Sigmoid colon (tissue), 7 donors: Measurements from ENCODE around the gene PHF10. TPM values are rescaled to one million over a fixed set of nuclear protein-coding genes. Genes with fewer than 3 reads are reported as not detected.

Source experiments
- DNase-seq: peaks from one replicate; pipeline ENCODE4 v3.0.0-alpha.2; 2019
- H3K27ac ChIP-seq, 4 donors: fragments of 200-600 bp; sonication (generic); one replicate each; pipeline ENCODE4 v1.5.1; 2016 to 2019; ENCODE audit warnings: mild to moderate bottlenecking in 1 of 4
- H3K27me3 ChIP-seq, 3 donors: fragments of 200-600 bp; sonication (generic); one replicate each; pipeline ENCODE4 v1.5.1; 2019; ENCODE audit warnings: mild to moderate bottlenecking in 1 of 3
- H3K36me3 ChIP-seq, 4 donors: fragments of 200-600 bp; sonication (generic); one replicate each; pipeline ENCODE4 v1.5.1; 2016 to 2019
- H3K4me1 ChIP-seq, 4 donors: fragments of 200-600 bp; sonication (generic); one replicate each; pipeline ENCODE4 v1.5.1; 2017 to 2019
- H3K4me3 ChIP-seq, 4 donors: fragments of 200-600 bp; sonication (generic); one replicate each; pipeline ENCODE4 v1.5.1; 2017 to 2019; ENCODE audit warnings: mild to moderate bottlenecking in 2 of 4, moderate library complexity in 1 of 4
- H3K9me3 ChIP-seq, 4 donors: fragments of 200-600 bp in 3 of 4; sonication (generic) in 3 of 4; one replicate each; pipeline versions ENCODE4 v1.5.1 to v1.6.1; 2013 to 2019
- EP300 ChIP-seq, 4 donors: sonication (generic); formaldehyde crosslinking; IDR thresholded peaks; one replicate each; pipeline ENCODE4 v1.6.1; 2017; ENCODE audit warnings: antibody characterized with exemption in 4 of 4
- POLR2A ChIP-seq, 2 donors: fragments of 450-650 bp; IDR thresholded peaks; one replicate each; pipeline ENCODE4 v1.6.1; 2016; ENCODE audit warnings: antibody characterized with exemption in 2 of 2, mild to moderate bottlenecking in 2 of 2, moderate library complexity in 2 of 2
- POLR2AphosphoS5 ChIP-seq, 4 donors: sonication (generic); formaldehyde crosslinking; IDR thresholded peaks; one replicate each; pipeline ENCODE4 v1.6.1; 2017; ENCODE audit warnings: antibody characterized with exemption in 4 of 4
- WGBS, 2 donors: extraction: QIAGEN DNeasy Blood & Tissue Kit; methylation state at CpG; one replicate each; pipeline ENCODE4 v1.1.7; 2013; 5-methylcytosine and 5-hydroxymethylcytosine counted together
- intact Hi-C: fragments of 100-400 bp; cut with DNase I; formaldehyde crosslinking; loops from one replicate; pipeline ENCODE4 v1.15.1; 2023
- polyA plus RNA-seq, 3 donors: library from polyadenylated mRNA; stranded (reverse); fragments of 200-250 nt; gene quantifications; one replicate each; pipeline ENCODE4 v1.2.3, GENCODE V29; 2013
- total RNA-seq, 4 donors: library from RNA; depleted of rRNA; stranded (reverse); fragments of >200 nt; gene quantifications; one replicate each; pipeline ENCODE4 v1.1.0, GENCODE V29; 2016
- TF ChIP-seq, protein P1 (sequence below), 4 experiments: fragments of 450-650 bp in 3 of 4; fragments of 200-600 bp in 1 of 4; IDR thresholded peaks; one replicate each; pipeline ENCODE4 v1.5.1; 2016 to 2019; ENCODE audit warnings: antibody characterized with exemption in 4 of 4, mild to moderate bottlenecking in 3 of 4, moderate library complexity in 2 of 4
- donor health status: healthy with polysubstance abuse.
- donor health status: Bipolar disorder and iron deficiency.
- donor health status: healthy.

PHF10 gene
- total and polyA plus RNA-seq, 7 donors = 19.4 to 76.3 (median 64.8) TPM

- Histone ChIP-seq H3K4me3 (no peak overlapping the region), H3K27ac (no peak overlapping the region), H3K27me3 (no peaks in the 10 kb centered on the region), H3K36me3 (peaks cover 10 to 100% (median 19%) of the 10 kb centered on the region in 4 donors), H3K4me1 (no peaks in the 10 kb centered on the region), H3K9me3 (no peaks in the 10 kb centered on the region)
- TF ChIP-seq POLR2AphosphoS5 (IDR thresholded peaks at IDR 0.05) = no peak
- TF ChIP-seq EP300 (IDR thresholded peaks at IDR 0.05) = no peak
- no peak for TF ChIP-seq POLR2A (IDR thresholded peaks at IDR 0.05)
- TF ChIP-seq, protein P1, sequence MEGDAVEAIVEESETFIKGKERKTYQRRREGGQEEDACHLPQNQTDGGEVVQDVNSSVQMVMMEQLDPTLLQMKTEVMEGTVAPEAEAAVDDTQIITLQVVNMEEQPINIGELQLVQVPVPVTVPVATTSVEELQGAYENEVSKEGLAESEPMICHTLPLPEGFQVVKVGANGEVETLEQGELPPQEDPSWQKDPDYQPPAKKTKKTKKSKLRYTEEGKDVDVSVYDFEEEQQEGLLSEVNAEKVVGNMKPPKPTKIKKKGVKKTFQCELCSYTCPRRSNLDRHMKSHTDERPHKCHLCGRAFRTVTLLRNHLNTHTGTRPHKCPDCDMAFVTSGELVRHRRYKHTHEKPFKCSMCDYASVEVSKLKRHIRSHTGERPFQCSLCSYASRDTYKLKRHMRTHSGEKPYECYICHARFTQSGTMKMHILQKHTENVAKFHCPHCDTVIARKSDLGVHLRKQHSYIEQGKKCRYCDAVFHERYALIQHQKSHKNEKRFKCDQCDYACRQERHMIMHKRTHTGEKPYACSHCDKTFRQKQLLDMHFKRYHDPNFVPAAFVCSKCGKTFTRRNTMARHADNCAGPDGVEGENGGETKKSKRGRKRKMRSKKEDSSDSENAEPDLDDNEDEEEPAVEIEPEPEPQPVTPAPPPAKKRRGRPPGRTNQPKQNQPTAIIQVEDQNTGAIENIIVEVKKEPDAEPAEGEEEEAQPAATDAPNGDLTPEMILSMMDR (IDR thresholded peaks at IDR 0.05) = no peak
- intact Hi-C loops = no loop called here
- 77 to 86% methylated on average over 10 of the region's 10 CpGs for WGBS, 2 donors
- no peak for DNase-seq
Measured at GRCh38 chr6:169763308-169763707, 39.0 kb upstream of the PHF10 start.

GRCh38 chr6:169755162-169755561 is 30.9 kb upstream of the PHF10 start:
- H3K4me3 ChIP-seq = no peak overlapping the region
- TF ChIP-seq EP300 (IDR thresholded peaks at IDR 0.05) (no peak), POLR2A (IDR thresholded peaks at IDR 0.05) (no peak), POLR2AphosphoS5 (IDR thresholded peaks at IDR 0.05) (no peak)
- TF ChIP-seq, protein P1 (IDR thresholded peaks at IDR 0.05) = no peak
- no peaks in the 10 kb centered on the region for H3K27me3 ChIP-seq
- no peaks in the 10 kb centered on the region for H3K9me3 ChIP-seq
- peaks cover 0 to 21% (median 18%) of the 10 kb centered on the region in 4 donors for H3K4me1 ChIP-seq
- intact Hi-C loops = no loop called here
- H3K27ac ChIP-seq = no peak overlapping the region
- peaks cover 4 to 37% (median 8%) of the 10 kb centered on the region in 4 donors for H3K36me3 ChIP-seq
- DNase-seq = no peak
- 94 to 98% methylated on average over 6 of the region's 6 CpGs for WGBS, 2 donors

DNA sequence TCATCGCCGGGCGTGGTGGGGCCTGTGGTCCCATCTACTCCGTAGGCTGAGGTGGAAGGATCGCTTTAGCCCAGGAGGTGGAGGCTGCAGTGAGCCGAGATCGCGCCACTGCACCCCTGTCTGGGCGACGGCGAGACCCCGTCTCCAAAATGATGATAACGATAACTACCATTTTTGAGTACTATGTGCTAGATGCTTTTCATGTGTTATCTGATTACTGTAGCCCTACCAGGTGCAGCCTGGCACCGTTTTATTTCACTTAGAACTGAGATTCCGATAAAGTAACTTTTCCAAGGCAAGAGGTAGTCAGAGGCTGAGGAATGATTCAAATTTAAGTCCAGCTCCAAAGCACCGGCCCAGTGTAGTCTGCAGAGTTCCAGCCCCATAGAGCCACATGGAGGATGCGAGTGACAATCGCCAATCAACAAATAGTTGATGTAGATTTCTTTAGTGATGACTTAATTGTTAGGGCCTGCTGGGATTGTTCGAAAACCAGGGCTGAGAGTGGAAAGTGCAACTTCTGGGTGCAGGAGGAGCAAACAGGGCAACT is 27.8 kb upstream of the PHF10 start:
- H3K36me3 ChIP-seq = peaks cover 0 to 7% (median 0%) of the 10 kb centered on the region in 4 donors
- H3K4me3 ChIP-seq = peak overlapping the region; percentile 67 to 89 (median 82)
- intact Hi-C loops = no loop called here
- TF ChIP-seq EP300 (IDR thresholded peaks at IDR 0.05) (no peak), POLR2A (IDR thresholded peaks at IDR 0.05) (no peak)
- DNase-seq = no peak
- peak overlapping the region; percentile 96 to 97 (median 97) for H3K27ac ChIP-seq
- H3K4me1 ChIP-seq = peaks cover 0 to 26% (median 19%) of the 10 kb centered on the region in 4 donors
- 2 to 8% methylated on average over 19 of the region's 19 CpGs for WGBS, 2 donors
- no peaks in the 10 kb centered on the region for H3K9me3 ChIP-seq
- H3K27me3 ChIP-seq = no peaks in the 10 kb centered on the region

- peaks cover 0 to 26% (median 19%) of the 10 kb centered on the region in 4 donors for H3K4me1 ChIP-seq
- intact Hi-C loops = loop anchor here (1.0 to 2.0 kb wide), 3 partner anchors 28 to 802 kb away; partner anchors contain the start of genes C6orf120, PSMB1 and WDR27
- H3K27ac ChIP-seq = peak within 1 kb of the TSS; percentile 96 to 97 (median 97)
- peaks cover 0 to under 1% (median 0%) of the 10 kb centered on the region in 4 donors for H3K36me3 ChIP-seq
- H3K4me3 ChIP-seq = peak within 1 kb of the TSS; percentile 67 to 89 (median 82)
- DNase-seq = peak; percentile 96
- TF ChIP-seq, protein P1 (IDR thresholded peaks at IDR 0.05) = peak in 3 of 4 experiments; percentile 18 to 31 (median 20)
- TF ChIP-seq POLR2A (IDR thresholded peaks at IDR 0.05) (peak; percentile 83 to 88), POLR2AphosphoS5 (IDR thresholded peaks at IDR 0.05) (peak; percentile 88 to 97 (median 94)), EP300 (IDR thresholded peaks at IDR 0.05) (peak in 2 of 4 donors; percentile 10 to 31)
- WGBS, 2 donors = 0% methylated on average over 90 of the region's 90 CpGs
- H3K9me3 ChIP-seq = no peaks in the 10 kb centered on the region
- no peaks in the 10 kb centered on the region for H3K27me3 ChIP-seq
Measured at GRCh38 chr6:169751242-169752073, 27.2 kb upstream of the PHF10 start, which contains the start of the genes DYNLT2 and ERMARD. DYNLT2 (minus strand) TSS chr6:169751572; CDS start chr6:169751458, 114 bp downstream. ERMARD (plus strand) TSS chr6:169751622; CDS start chr6:169751658, 36 bp downstream.

DNA sequence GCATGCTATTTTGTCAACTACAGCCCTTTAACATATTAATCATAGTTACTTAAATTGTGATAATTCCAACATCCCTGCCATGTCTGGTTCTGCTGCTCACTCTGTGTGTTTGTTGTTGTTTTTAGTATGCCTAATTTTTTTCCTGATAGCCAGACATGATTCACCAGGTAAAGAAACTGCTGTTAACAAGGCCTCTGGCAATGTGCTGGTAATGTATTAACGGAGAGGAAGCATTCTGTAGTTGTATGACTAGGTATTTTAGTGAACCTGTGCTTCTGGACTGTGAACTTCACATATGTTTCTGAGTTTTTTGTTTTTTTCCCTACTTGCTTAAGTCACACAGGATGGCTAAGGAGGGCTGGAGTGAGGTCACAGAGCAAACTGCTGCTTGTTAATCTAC is 22.3 kb upstream of the PHF10 start:
- WGBS, 2 donors = 90 to 95% methylated on average over 1 of the region's 1 CpG
- intact Hi-C loops = no loop called here
- H3K9me3 ChIP-seq = no peaks in the 10 kb centered on the region
- no peaks in the 10 kb centered on the region for H3K27me3 ChIP-seq
- H3K27ac ChIP-seq = no peak overlapping the region
- no peak for TF ChIP-seq EP300 (IDR thresholded peaks at IDR 0.05)
- no peak for TF ChIP-seq POLR2AphosphoS5 (IDR thresholded peaks at IDR 0.05)
- TF ChIP-seq, protein P1 (IDR thresholded peaks at IDR 0.05) = no peak
- no peak for TF ChIP-seq POLR2A (IDR thresholded peaks at IDR 0.05)
- peaks cover 0 to 13% (median 10%) of the 10 kb centered on the region in 4 donors for H3K4me1 ChIP-seq
- no peak overlapping the region for H3K4me3 ChIP-seq
- H3K36me3 ChIP-seq = no peaks in the 10 kb centered on the region
- no peak for DNase-seq
